GM19467 (cell line): ENCODE results near the gene DNMBP.
A peak's percentile ranks its signal among the peaks of the same experiment; 100 is the strongest.
"Not testable (repeated sequence)": the region's sequence is repeated elsewhere in the genome, so short reads cannot be mapped to it uniquely, and the experiment has no call there.

Experiments used
- ATAC-seq: cut with Tn5 transposase; IDR thresholded peaks from one replicate; pipeline ENCODE4 v1.9.1; 2021; ENCODE audit warnings: mild to moderate bottlenecking, moderate library complexity; ENCODE audit not compliant: unreplicated experiment

The DNMBP gene

GRCh38 chr10:99870123-99870730 lies 139.5 kb downstream of the DNMBP start:
- no peak for ATAC-seq

GRCh38 chr10:99869581-99870122 lies 140.1 kb downstream of the DNMBP start:
- no peak for ATAC-seq

GRCh38 chr10:99867250-99867649 lies 142.5 kb downstream of the DNMBP start:
- not testable (repeated sequence) for ATAC-seq

- ATAC-seq, result not testable (repeated sequence)
These were observed 146.1 kb downstream of the DNMBP start for GRCh38 chr10:99863535-99864240.

GRCh38 chr10:99860466-99860865 lies 149.3 kb downstream of the DNMBP start:
- no peak for ATAC-seq

GRCh38 chr10:99859585-99859984 lies 150.2 kb downstream of the DNMBP start:
- ATAC-seq, result no peak

GRCh38 chr10:99858849-99859248 lies 150.9 kb downstream of the DNMBP start:
- ATAC-seq, result no peak

GRCh38 chr10:99855479-99856071 lies 154.2 kb downstream of the DNMBP start:
- ATAC-seq, result no peak

- ATAC-seq, result no peak
These were observed 154.9 kb downstream of the DNMBP start for GRCh38 chr10:99854860-99855259.

GRCh38 chr10:99853655-99854054 lies 156.1 kb downstream of the DNMBP start:
- no peak for ATAC-seq

GRCh38 chr10:99852481-99853213 lies 157.1 kb downstream of the DNMBP start:
- no peak for ATAC-seq

- ATAC-seq, result no peak
These were observed 157.9 kb downstream of the DNMBP start for GRCh38 chr10:99851825-99852224.

- no peak for ATAC-seq
These were observed 158.9 kb downstream of the DNMBP start for GRCh38 chr10:99850767-99851340.

- no peak for ATAC-seq
These were observed 159.6 kb downstream of the DNMBP start for GRCh38 chr10:99850021-99850766.

- no peak for ATAC-seq
These were observed 160.2 kb downstream of the DNMBP start for GRCh38 chr10:99849536-99849935.

GRCh38 chr10:99849057-99849456 lies 160.7 kb downstream of the DNMBP start:
- no peak for ATAC-seq

GRCh38 chr10:99845837-99846382 lies 163.8 kb downstream of the DNMBP start:
- peak; percentile 80 for ATAC-seq

GRCh38 chr10:99844433-99844955 lies 165.3 kb downstream of the DNMBP start:
- no peak for ATAC-seq

- ATAC-seq, result no peak
These were observed 166.4 kb downstream of the DNMBP start for GRCh38 chr10:99843310-99843709.

GRCh38 chr10:99841746-99842145 lies 168.0 kb downstream of the DNMBP start:
- ATAC-seq, result no peak
